Ishikawa (cell line): ENCODE data around the gene EPM2A.

Experiments
- CEBPB ChIP-seq: IDR thresholded peaks from 2 replicates; pipeline ENCODE4 v1.6.1; 2012
- CREB1 ChIP-seq: IDR thresholded peaks from 2 replicates; pipeline ENCODE4 v1.6.1; 2012; ENCODE audit warnings: low read depth
- EGR1 ChIP-seq: IDR thresholded peaks from 2 replicates; pipeline ENCODE4 v1.6.1; 2012
- EP300 ChIP-seq: IDR thresholded peaks from 2 replicates; pipeline ENCODE4 v1.6.1; 2012; ENCODE audit warnings: borderline replicate concordance
- FOXM1 ChIP-seq: IDR thresholded peaks from 2 replicates; pipeline ENCODE4 v1.6.1; 2012; ENCODE audit warnings: low read depth, borderline replicate concordance
- MAX ChIP-seq: IDR thresholded peaks from 2 replicates; pipeline ENCODE4 v1.6.1; 2012
- NFIC ChIP-seq: IDR thresholded peaks from 2 replicates; pipeline ENCODE4 v1.6.1; 2012
- RAD21 ChIP-seq: IDR thresholded peaks from 2 replicates; pipeline ENCODE4 v1.6.1; 2012; ENCODE audit warnings: low read depth
- TAF1 ChIP-seq: IDR thresholded peaks from 2 replicates; pipeline ENCODE4 v1.6.1; 2012; ENCODE audit warnings: low read depth, mild to moderate bottlenecking
- TCF12 ChIP-seq: IDR thresholded peaks from 2 replicates; pipeline ENCODE4 v1.6.1; 2012; ENCODE audit warnings: low read depth
- TEAD4 ChIP-seq: IDR thresholded peaks from 2 replicates; pipeline ENCODE4 v1.6.1; 2012
- YY1 ChIP-seq: IDR thresholded peaks from 2 replicates; pipeline ENCODE4 v1.6.1; 2012; ENCODE audit warnings: low read depth
- ZBTB7A ChIP-seq: IDR thresholded peaks from 2 replicates; pipeline ENCODE4 v1.6.1; 2012; ENCODE audit warnings: low read depth
- TF ChIP-seq, protein P1 (sequence below): IDR thresholded peaks from 2 replicates; pipeline ENCODE4 v1.6.1; 2012; ENCODE audit warnings: low read depth, mild to moderate bottlenecking
- TF ChIP-seq, protein P2 (sequence below): IDR thresholded peaks from 2 replicates; pipeline ENCODE4 v1.6.1; 2012

Gene EPM2A

GRCh38 chr6:145608850-145609249 is 126.5 kb downstream of the EPM2A start:
- no peak for TF ChIP-seq EGR1
- TF ChIP-seq, protein P1, sequence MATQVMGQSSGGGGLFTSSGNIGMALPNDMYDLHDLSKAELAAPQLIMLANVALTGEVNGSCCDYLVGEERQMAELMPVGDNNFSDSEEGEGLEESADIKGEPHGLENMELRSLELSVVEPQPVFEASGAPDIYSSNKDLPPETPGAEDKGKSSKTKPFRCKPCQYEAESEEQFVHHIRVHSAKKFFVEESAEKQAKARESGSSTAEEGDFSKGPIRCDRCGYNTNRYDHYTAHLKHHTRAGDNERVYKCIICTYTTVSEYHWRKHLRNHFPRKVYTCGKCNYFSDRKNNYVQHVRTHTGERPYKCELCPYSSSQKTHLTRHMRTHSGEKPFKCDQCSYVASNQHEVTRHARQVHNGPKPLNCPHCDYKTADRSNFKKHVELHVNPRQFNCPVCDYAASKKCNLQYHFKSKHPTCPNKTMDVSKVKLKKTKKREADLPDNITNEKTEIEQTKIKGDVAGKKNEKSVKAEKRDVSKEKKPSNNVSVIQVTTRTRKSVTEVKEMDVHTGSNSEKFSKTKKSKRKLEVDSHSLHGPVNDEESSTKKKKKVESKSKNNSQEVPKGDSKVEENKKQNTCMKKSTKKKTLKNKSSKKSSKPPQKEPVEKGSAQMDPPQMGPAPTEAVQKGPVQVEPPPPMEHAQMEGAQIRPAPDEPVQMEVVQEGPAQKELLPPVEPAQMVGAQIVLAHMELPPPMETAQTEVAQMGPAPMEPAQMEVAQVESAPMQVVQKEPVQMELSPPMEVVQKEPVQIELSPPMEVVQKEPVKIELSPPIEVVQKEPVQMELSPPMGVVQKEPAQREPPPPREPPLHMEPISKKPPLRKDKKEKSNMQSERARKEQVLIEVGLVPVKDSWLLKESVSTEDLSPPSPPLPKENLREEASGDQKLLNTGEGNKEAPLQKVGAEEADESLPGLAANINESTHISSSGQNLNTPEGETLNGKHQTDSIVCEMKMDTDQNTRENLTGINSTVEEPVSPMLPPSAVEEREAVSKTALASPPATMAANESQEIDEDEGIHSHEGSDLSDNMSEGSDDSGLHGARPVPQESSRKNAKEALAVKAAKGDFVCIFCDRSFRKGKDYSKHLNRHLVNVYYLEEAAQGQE: no peak
- no peak for TF ChIP-seq FOXM1
- TF ChIP-seq YY1: no peak
- TF ChIP-seq ZBTB7A: no peak
- no peak for TF ChIP-seq CEBPB
- TF ChIP-seq NFIC: no peak
- TF ChIP-seq TEAD4: no peak
- TF ChIP-seq, protein P2, sequence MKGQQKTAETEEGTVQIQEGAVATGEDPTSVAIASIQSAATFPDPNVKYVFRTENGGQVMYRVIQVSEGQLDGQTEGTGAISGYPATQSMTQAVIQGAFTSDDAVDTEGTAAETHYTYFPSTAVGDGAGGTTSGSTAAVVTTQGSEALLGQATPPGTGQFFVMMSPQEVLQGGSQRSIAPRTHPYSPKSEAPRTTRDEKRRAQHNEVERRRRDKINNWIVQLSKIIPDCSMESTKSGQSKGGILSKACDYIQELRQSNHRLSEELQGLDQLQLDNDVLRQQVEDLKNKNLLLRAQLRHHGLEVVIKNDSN: no peak
- TF ChIP-seq CREB1: no peak
- TF ChIP-seq EP300: no peak
- TF ChIP-seq TCF12: no peak
- TF ChIP-seq TAF1: no peak
- TF ChIP-seq MAX: no peak

DNA sequence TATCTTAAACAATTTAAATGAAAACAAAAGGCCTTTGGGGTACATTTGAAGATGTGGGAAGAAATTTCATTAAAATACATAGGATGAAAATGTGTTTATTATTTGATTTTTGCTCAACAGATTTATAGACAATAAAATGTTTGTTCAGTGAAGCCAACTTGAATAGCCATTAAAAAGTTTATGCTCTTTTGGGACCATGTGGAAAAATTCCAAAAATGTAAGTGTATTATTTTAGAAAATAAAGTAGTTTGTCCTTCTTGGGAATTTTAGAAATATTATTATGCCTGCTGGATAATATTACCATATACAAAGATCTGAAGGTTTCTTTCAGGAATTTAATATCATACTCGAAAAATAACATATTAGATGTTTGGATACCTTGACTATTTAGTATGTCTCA is 131.3 kb downstream of the EPM2A start:
- no peak for TF ChIP-seq TEAD4
- no peak for TF ChIP-seq NFIC
- TF ChIP-seq, protein P1: no peak
- no peak for TF ChIP-seq ZBTB7A
- TF ChIP-seq, protein P2: no peak
- TF ChIP-seq FOXM1: no peak
- TF ChIP-seq CEBPB: no peak
- TF ChIP-seq EGR1: no peak
- TF ChIP-seq RAD21: no peak
- no peak for TF ChIP-seq TCF12
- TF ChIP-seq TAF1: no peak
- no peak for TF ChIP-seq EP300
- no peak for TF ChIP-seq MAX
- no peak for TF ChIP-seq YY1

GRCh38 chr6:145603424-145603833 is 131.9 kb downstream of the EPM2A start:
- TF ChIP-seq, protein P2: no peak
- TF ChIP-seq CEBPB (no peak), MAX (no peak), FOXM1 (no peak), CREB1 (no peak), EP300 (no peak), RAD21 (no peak), TCF12 (no peak), NFIC (no peak), ZBTB7A (no peak), EGR1 (no peak), YY1 (no peak), TAF1 (no peak), TEAD4 (no peak)
- TF ChIP-seq, protein P1: no peak

DNA sequence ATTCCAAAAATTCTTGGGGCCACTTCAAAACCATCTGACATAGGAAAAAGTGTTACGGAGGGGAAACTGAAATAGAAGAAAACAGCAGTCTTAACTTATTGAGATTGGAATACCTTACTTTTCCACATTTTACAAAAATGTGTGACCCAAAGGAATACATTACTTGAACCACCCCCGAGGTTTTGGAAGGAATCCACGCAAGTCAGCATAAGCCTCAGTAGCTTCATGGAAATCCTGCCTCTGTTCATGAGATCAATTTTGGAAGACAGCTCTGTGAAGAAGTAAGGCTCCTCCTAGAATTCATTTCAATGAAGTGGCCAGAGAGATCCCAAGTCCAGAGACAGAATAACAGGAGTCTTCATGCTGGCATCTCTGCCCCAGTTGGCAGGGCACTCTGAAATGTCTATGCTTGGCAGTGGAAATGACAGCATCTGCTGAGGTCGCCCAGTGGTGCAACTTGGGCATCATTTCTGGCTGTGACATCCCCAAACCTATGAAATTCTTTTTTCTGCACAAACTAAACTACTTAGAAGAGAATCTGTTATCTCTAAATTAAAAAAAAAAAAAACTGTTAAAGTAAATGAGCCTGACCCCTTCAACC is 132.5 kb downstream of the EPM2A start:
- TF ChIP-seq TEAD4: no peak
- no peak for TF ChIP-seq TCF12
